Activated CD8-positive, alpha-beta memory T cell treated with anti-CD3 and anti-CD28 coated beads for 24 hours (primary cell): ENCODE results near the gene MAP4.

ENCODE experiments used
- DNase-seq: peaks from one replicate; pipeline ENCODE4 v3.0.0-alpha.2; 2020

MAP4 gene

DNA sequence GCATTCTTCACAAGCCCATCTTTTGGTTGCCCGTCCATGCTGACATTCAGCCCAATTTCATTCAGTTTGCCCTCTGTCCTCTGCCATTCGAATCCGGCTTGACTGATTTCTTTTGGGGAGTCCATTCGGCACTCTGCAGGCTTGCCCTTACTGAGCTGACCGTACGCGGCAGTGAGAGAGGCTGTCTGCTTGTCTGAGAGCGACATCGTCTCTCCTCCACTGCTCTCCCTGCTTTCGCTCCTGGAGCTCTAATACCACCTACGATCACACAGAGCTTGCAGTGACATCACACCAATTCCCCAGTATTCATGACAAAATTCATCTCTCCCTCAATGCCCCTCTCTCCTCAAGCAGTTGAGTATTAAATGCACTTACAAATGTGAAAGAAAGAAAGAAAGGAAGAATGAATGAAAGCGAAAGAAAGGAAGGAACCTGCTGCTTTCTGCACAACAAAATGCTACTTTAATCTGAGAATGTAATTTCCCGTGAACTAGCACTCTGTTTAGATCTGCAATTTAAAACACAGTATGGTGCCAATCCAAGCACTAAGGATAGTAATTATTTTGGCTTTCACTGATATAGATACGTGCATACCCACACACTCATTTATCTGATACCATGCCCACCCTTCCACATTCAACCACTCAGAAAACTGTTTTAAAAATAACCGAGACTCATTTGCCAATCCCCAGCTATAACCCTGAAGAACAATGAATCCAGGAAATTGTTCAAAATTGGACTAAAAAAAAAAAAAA lies 123.8 kb downstream of the MAP4 start:
- no peak for DNase-seq

DNA sequence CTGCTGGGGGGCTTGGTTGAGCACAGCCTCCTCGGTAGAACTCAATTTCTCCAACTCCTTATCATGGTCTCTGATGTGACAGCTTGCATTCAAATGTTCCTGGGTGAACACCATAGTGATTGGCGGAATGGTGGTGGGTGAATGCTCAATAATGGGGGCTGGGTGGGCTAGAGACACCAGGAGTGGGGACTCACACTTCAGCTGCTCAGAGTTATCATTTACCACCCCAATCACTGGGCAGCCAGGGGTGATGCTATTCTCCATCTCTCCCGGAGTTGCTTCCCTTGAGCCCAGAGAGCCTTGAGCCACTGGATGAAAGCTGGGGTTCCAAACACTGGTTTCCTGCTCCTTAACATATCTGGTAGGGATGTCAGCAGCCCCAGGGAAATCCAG lies 124.6 kb downstream of the MAP4 start:
- DNase-seq = no peak

DNA sequence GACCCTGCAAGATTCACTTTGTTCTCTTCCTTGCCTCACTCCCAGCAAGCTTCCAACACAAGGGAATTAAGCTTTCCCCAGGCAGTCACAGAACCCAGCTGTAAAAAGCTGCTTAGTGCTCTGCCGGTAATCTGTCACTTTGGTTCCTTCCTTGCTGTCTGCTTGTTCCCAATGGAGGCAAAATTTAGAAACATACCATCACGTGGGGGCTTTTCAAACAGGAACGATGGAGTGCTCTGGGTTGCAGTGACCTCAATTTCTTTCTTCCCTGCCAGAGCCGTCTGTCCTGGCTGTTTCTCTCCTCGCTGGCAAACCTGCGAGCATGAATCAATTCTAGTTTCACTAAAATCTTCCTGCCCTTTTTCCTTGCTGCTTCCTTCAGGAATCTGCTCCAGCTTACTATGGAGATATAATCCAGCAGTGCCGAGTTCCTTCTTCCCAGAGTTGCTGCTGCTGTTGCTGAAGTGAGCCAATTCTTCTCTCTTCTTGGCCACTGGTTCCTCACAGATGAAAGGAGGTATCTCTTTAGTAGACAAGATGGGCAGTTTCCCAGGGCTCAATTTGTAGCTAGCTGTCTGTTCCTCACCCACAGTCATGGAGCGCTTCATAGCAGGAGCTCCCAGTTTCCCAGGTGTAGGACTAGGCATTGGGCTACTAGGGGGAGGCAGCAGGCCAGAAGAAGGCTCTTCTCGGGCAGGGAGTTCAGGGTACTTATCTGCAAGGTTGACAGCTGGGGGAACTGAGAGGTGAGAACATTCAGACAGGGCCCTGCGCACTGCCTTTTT lies 125.2 kb downstream of the MAP4 start:
- DNase-seq = no peak

DNA sequence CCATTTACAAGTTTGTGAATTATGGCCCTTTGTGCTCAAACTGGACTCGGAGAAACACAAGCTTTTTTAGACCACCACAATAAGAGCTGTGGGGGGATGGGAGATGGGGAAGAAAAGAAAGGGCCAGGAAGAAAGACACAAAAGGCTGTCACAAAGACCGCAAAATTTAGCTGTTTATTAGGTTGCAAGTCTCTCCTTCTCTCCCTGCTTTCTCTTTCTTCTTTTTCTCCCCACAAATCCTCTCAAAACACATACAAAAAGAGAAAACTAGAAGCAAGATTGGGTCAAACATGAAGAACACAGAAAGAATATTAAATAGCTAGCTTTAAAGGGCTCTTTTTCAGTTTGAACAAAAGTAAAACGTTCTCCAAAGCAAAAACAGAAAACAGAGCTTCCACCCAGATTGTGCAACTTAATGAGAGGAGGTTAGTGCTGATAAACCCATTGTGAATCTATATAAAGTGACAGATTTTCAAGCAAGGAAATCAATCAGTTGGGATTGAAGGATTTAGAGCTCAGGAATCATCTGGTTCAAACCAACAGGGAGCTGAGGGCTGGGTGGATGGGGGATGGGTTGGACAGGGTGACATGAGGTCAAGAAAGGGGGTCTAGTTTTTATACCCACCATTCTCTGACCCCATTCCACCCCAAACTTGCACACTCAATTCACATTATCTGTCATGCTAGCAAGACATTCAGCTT lies 125.9 kb downstream of the MAP4 start:
- no peak for DNase-seq

DNA sequence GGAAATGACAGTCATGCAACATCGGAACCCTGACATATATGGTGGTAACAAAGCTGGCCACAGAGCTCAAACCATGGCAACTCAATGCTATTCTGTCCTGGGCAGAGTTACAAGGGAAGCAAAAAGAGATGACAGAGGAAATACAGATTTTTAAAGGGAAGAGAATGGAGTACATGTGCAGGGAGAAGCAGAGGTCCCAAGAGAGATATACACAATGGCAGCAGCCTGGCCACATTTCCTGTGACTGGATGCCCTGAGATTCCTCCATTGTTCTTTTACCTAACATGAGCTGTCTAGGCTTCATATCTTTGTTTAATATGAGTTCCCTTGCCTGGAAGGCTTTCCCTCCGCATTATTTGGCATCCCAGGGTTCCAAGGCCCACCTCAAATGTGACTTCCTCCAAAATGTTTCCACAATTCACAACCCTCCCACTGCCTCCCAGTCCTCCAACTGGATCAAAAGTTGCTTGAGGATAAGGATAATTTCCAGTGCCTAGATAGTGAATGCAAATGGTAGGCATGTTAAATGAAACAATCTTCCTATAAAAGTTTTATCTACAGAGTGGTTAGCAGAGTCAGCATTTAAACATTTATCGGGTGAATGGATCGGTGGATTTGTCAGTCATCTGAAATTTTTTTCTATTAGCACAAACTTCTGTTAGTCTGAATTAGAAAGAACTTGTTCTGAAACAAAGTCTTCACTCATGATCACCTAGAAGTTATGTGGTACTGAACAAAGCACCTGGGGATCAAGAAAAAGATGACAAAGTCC lies 127.0 kb downstream of the MAP4 start:
- DNase-seq = no peak

DNA sequence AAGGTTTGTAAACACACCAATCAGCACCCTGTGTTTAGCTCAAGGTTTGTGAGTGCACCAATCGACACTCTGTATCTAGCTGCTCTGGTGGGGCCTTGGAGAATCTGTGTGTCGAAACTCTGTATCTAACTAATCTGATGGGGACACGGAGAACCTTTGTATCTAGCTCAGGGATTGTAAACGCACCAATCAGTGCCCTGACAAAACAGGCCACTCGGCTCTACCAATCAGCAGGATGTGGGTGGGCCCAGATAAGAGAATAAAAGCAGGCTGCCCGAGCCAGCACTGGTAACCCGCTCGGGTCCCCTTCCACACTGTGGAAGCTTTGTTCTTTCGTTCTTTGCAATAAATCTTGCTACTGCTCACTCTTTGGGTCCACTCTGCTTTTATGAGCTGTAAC lies 128.2 kb downstream of the MAP4 start:
- peak; percentile 19 for DNase-seq

DNA sequence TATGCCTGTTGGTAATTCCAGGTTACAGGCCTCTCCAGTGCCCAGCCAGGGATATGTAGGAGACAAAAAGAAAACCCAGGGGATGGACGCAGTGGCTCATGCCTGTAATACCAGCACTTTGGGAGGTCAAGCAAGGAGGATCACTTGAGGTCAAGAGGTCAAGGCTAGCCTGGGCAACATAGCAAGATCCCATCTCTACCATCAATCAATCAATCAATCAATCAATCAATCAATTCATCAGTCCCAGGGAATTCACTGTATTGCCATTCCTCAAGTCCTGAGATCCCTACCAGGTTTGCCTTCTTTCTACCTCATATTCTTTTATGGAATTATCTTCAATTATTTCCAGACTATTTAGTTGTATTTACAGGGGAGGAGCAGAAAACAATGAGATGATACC lies 131.0 kb downstream of the MAP4 start:
- DNase-seq = peak; percentile 17

DNA sequence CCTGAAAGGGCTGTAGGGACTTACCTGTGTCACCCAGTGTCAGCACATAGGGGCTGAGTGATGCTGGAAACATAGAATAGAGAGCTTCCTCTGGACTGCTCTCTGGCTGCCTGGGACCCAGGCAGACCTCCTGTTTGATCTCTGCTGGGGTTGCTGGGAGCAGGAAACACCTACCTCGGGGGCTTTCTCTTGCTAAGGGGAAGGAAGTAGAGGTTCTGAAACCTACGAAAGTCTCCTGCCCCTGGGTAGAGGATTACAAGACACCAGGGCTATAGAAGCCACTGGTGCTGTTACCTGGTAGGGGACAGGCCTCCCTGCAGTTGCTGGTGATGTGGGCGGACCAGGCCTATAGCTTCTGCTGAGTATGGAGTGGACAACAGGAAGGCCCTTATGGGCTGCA lies 131.6 kb downstream of the MAP4 start:
- DNase-seq = peak; percentile 47

DNA sequence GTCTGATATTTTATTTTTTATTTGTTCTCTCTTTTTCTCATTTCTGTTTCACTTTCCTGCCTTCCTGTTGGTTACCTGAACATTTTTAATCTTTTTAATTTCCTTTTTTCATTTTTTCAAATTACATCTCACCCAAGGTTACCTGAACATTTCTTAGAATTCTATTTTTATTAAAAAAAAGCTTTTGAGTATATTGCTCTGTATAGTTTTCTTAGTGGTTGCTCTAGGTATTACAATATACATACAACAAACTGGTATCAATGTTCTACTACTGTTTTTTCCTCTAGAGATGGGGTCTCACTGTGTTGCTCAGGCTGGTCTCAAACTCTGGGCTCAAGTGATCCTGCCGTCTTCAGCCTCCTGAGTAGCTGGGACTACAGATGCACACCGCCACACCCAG lies 133.9 kb downstream of the MAP4 start:
- no peak for DNase-seq

DNA sequence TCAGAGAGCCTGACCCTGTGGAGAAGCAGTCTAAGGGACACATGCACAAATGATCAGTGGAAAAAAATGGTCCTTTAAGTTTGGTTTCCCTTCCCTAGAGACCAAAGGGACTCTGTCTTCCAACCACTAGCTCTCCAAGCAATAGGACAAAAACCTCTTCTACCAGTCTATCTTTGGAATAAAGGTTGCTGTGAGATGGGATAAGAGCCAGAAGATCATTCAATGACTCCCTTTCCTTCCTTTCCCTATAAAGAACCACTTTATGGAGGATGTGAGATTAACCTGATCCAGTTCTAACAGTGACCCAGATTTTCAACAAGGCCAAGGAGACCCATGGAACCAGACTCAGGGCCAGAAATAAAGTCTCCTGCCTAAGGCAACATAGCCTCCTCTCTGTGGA lies 138.5 kb downstream of the MAP4 start:
- no peak for DNase-seq

DNA sequence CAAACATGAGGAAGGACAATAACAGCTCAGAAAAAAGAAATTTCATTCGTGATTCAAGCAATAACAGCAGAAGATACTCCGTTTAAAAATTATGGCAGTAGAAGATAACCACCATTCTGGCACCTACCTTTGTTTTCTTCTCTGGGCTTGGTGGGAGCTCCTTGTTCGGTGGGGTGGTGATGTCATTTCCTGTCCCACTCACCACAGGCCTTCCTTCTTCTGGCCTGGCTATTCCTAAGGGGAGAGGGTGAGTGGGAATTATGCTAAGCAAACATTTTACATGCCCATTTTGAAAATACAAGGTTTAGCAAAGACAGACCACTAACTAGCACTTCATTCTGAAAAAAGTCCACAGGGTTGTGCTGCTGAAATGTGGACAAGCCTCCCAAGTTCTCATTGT lies 138.9 kb downstream of the MAP4 start:
- DNase-seq = no peak

DNA sequence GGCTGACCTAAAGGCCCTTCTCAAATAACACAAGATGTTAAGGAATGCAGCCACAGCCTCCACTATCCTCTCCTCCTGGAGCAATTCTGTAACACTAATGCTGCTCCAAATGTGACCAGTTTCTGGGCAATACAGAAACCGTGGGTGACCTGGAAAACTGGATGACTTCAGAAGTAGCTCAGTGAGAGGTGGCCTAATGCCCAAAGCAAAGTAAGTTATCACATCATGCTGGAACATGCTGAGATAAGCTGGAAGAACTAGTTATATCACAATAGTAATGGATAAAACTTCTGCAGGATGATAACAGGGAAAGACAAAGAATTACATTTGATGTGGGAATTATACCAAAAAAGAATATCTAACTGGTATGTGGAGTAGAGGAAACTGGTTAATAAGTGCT lies 141.3 kb downstream of the MAP4 start:
- DNase-seq = no peak

DNA sequence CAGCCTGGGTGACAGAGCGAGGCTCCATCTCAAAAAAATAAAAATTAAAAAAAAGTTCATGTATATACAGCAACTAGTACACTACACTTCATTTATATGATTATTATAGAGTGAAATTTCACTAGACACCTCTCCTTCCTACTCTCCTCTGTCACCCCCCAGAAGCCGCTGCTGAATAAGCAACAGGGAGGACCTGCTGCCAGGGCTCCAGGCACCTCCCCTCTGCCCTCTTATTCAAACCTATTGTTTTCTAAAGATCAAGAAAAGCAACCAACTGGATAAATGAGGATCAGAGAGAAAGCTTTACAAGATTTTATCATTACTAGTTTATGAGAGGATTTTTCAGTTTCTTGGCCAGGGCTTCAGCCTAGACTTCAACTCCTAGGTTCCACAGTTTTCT lies 141.8 kb downstream of the MAP4 start:
- no peak for DNase-seq

DNA sequence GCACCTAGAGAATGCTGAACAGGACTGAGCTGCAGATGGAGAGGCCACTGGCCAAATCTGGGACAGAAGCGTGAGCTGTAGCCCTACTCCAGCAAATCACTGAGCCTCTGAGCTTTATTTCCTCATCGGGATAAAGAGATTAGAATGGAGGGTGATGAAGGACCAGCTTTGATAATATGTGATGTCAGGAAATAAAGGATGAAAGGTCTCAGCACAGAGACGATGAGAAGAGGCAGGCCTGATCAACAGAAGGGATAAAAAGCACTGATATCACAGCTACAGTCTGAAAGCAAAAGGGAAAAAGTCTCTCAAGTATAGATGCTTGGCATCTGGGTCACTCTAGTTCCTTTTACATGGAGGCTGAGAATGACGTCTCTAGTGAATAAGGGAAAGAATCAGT lies 143.3 kb downstream of the MAP4 start:
- DNase-seq = no peak

DNA sequence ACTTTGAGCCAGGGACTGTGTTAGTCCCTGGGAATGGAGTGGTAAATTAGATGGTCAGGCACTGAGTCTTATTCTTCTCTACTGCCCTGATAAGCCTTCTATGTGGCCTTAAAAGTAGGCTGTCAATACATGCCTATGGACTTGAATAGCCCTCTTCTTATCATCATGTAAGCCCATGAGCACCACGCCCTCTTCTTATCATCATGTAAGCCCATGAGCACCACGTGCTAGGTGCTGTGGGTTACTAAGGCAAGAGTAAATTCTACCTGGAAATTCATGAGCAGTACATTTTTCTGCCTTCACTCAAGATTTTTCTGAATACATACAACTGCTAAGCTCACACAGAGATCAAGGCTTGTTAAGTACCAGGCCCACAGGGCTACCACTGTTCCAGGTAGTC lies 144.8 kb downstream of the MAP4 start:
- no peak for DNase-seq

DNA sequence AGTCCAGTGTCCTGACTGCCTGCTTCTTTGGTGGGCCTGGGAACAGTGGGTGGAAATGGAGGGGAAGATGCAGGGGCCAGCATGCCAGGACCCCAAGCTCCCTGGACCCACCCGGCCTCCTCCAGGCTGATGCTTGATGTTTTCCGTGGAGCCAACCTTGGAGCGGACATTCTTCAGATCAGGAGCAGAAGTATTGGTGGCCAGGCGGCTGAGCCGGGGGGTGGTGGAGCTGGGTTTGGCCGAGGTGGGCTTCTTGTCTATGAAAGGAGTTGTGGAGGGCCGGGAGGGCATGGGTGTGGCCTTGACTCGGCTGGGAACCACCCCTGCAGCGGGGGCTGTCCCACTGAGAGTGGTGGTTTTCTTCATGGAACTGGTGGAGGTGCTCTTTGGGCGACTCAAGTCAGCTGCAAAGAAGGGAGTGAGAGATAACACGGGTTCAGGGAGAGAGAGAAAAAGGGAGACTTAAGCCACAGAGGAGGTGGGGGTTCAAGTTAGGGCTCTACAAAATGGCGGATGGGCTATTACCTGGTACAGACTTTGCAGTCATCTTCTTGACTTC lies 145.4 kb downstream of the MAP4 start:
- no peak for DNase-seq

DNA sequence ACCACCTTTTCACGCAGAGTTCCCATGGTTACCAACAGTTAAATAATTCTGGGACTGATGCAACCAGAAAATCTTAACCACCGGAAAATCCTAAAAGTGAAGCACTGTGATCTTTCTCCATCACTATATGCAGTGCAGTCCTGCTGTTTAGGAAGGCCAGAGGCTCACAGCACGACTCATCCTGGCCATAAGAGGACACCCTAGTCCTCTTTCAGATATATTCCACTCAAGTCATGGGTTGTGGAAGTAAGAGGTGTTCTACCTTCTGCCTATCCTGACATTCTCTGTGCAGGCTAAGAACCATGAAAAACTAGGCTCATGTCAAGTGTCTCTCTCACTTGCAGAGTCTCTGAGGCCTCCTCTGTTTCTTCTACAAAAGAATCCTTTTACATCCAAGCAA lies 146.1 kb downstream of the MAP4 start:
- no peak for DNase-seq

DNA sequence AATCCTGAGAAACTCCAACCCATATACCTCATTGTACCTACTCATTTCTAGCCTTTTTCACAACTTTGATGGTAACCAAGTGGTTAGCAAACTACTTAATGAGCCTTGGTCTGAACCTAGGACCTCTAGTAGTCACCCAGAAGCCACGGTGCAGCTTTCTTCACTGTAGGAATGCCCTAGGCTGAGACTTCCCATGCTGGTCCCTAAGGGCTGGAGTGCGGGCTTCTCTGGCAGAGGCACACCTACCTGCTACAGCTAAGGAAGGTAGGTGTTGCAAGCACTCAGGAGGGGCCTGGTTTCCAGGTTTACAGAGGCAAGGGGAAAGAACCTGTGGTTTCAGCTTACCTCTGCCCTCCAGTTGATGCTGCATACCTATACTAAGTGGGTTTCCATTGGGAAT lies 147.9 kb downstream of the MAP4 start:
- no peak for DNase-seq

DNA sequence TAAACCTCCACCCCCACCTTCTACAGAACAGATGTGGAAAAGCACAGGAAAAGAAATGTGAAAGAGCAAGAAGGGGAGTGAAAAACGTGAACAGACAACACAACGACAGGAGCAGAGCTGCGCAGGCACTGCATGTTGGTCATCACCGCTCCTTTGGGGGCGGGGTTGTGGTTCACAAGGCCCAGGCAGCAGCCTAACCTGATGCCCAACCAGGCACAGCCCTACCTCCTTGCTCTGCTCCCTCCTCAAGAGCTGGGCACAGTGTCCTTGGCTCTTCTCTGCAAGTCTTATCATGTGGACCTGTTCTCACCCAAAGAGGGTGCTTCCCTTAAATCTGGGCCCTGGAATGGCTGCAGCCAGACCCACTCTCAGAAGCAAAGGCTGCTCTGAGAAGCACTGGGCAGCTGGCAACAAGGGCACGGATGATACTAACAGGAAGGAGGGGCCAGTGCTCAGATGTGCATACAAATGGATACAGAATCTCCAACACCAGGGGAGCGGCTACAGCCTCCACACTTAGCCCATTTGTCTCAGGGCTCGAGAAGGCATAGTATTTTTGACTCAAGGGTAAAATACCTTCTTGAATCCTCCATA lies 148.7 kb downstream of the MAP4 start:
- DNase-seq = no peak

DNA sequence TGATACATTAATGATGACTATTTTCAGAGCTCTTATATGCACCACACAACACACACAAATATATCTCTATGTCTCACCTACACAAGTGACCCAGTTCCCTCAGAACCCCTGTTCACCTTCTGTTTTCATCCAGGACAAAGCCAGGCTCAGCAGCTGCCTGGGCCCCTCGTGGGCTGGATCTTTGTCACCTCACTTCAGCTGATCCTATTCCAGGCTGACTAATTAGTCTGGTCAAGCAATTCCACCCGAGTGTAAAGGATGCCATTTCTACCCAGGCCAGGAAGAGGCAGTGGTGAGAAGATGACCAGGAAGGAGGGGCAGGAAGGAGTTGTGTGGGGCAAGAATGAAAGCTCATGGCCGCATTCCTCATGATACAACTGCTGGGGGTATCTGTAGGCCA lies 151.0 kb downstream of the MAP4 start:
- no peak for DNase-seq

DNA sequence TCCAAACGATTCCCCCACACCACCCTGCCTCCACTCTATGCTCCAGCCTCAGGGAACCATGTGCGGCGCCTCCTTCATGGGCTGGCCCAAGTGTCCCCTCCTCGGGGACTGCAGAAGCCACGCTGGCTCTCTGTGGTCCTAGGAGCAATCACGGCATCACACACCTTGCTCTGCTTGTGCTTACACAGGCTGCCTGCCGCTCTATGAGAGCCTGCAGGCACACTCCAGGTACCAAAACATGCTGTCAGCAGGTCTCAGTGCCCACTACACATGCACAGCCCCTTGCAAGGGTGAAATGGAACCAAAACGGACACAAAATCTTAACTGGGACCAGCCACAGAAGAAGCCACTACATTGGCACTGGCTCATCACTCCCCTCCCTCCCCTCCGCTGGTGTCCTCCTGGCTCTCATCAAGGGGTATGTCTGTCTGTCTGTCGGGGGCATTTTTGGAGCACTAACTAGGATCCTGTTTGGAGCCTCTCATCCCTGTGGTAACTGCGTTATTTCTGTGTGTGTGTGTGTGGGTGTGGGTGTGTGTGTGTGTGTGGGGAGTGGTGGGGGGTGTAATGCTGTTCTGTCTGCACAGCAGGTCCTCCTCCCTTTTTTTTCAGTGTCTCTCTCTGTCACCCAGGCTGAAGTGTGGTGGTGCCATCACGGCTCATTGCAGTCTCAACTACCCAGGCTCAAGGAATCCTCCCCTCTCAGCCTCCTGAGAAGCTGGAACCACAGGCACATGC lies 152.7 kb downstream of the MAP4 start:
- DNase-seq = no peak
